ENCODE results near the gene KCTD5.

- TF ChIP-seq CTCF (IDR thresholded peaks at IDR 0.05), result no peak
- TF ChIP-seq EZH2phosphoT487 (IDR thresholded peaks at IDR 0.05), result no peak
- no peak for TF ChIP-seq EZH2 (IDR thresholded peaks at IDR 0.05)
These were observed 7.3 kb upstream of the KCTD5 start for GRCh38 chr16:2675021-2675420.

All from neural progenitor cell (in vitro differentiated cells).